ENCODE measurements around the gene KDM6A.

DNA sequence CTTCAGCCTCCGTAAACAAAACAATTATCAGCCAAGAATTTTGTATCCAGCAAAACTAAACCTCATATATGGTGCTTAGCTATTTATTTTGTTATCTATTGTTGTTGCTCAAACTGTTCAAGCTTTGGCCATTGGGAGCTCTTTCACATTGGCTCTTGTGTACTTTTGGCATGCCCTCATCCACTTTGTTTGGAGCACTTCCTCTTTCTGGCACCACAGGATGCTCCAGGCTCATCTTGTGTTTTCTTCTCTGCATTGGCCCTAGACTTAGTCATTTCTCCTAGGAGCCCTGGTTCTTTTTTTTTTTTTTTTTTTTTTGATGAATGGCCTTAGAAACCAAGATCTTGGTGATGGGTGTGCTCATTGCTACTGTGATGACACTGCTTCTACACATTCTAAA is 253.2 kb downstream of the KDM6A start:
- TF ChIP-seq CTCF (optimal IDR thresholded peaks at IDR 0.05 in 1 of 3, IDR thresholded peaks at IDR 0.05 in 1 of 3, conservative IDR thresholded peaks at IDR 0.05 in 1 of 3; ENCODE audit: extremely low read depth in 1 of 3, insufficient read depth in 2 of 3, low read length in 3 of 3) (no peak), EZH2 (IDR thresholded peaks at IDR 0.05; ENCODE audit: low read length) (no peak)
